ENCODE results near the gene CREB5.
A peak's percentile ranks its signal among the peaks of the same experiment; 100 is the strongest.

CREB5 gene

DNA sequence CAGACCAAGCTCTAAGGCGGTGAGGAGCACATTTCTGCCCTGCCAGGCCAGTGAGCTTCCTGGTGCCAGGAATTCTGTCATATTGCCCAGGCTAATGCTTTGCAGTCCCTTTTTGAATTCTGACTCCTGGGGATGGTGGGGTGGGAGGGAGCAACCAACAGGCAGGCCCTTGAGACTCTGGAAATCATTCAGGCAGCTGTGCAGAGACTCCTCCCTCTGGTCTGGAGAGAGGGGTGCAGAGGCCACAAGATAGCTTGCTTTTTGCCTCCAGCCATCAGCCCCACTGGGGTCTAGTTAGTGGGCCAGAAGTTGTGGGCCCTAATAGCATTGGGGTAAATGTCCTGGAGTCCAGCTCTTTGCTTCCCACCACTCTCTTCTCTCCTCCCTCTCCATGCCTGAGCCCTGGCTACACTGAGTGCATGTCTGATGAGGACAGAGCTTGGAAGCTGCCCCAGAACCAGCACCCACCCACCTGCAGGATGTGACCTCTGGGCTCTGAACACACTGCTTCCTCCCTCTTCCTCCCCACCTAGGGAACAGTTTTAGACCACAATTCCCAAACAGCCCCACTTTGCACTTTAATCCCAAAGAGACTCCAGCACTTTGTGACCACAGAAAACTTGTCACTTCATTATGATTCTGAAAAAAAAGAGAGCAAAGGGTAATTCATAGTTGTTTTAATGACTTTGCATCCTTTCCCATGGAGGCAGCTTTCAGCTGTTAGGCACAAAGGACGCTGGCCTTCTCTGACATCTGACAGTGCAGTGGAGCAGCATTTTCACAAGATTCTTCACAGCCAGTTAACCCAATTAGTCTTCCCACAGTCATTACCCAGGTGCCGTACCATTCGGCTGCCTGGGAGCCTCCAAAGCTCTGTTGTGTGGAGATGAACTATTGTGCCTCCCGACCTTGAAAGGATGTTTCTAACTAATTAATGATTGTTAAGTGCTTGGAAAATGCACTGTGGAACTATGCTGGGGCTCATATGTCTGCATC, 283.3 kb downstream of the CREB5 start:
- no peak for DNase-seq

DNA sequence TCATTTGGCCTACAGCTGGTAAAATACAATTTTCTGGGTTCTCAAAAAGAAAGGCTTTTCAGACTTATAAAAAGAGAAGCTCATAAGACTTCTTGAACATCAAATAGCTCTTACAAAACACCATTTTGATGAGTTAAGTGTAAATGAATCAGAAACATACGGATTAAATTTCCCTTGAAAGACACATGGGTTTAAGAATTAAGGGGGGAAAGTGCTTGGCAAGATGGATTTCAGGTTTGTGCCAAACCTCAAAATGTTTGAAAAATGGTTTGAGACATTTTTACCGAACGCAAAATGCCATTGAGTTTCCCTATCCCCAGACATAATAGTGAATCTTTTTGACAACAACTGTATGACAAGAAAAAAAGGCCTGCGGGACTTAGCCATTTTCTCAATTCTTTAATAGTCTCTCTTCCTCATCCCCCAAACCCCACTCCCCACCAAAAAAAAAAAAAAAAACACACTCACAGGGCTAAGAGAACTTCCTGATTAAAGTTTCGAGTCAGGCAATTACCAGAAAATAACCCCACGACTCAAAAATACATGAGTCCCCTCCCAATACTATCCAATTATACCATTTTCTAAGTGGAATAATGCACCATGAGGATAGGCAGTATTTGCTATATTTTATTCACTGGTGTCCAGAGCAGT, 285.7 kb downstream of the CREB5 start:
- no peak for DNase-seq

DNA sequence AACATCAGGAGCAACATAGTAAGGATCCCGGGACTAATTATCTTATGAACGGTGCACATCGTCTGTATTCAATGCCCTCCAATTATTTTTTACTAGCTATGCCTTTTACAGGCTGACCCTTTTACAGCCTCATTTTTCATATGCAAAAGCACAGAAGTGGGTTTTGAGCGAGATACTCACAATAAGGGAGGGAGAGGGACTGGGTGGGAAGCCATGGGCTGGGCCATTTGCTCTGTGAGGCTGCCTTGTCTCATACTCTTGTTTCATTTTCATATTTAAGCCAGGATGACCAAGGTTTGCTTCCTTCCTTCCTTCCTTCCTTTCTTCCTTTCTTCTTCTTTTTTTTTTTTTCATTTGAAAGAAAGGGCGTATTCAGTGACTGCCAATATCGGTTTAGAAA, 286.5 kb downstream of the CREB5 start:
- no peak for DNase-seq

DNA sequence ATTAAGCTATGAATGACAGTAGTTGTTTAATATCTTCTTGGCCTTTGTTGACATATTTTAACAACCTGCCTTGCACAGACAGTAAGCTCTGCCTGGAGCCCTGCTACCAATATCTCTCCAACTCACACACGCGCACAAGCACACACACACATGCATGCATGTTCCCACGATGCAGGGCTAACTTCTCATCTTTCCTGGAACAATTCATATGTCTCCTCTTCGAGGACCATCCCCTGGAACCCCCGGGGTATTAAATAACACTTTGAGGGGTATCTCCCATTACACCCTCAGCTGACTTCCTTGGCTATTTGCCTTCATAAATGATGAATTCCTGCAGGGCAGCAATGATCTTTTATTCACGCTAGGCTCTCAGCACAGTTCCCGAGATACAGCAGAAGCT, 287.8 kb downstream of the CREB5 start:
- no peak for DNase-seq

DNA sequence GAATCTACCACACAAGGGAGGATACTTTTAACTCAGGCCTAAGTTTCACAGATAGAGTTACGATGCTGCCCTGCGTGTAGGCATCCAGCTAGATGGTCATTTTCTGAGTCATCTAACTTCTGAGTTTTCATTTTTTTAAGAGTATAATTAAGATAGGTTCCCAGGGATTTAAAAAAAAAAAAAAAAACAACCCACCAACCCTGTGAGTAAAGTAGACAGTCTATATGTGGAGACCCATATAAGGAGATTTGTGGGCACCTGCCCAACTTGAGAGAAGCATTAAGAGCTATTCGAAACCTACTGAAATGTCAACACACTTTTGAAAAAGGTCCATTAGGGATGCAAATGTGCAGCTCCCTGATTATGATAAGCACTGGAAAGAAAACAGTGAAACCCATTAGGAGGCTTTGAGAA, 288.5 kb downstream of the CREB5 start:
- peak; percentile 19 for DNase-seq

DNA sequence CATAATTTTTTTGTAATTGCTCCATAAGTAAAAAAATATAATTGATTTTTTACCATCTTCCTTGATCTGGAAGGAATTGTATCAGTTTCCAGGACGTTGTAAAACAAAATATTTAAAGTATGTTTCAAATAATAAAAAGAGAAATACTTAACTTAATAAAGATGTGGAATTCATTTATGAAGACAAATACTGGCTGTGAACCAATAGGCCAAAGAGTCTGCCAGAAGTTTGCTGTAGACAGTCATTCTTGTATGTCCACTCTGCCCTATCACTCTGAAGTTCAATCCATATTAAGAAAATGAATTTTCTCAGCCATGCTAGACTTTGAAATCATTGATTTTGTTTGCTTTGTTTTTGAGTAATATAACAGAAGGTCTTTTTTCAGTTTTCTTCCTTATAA, 289.4 kb downstream of the CREB5 start:
- no peak for DNase-seq

DNA sequence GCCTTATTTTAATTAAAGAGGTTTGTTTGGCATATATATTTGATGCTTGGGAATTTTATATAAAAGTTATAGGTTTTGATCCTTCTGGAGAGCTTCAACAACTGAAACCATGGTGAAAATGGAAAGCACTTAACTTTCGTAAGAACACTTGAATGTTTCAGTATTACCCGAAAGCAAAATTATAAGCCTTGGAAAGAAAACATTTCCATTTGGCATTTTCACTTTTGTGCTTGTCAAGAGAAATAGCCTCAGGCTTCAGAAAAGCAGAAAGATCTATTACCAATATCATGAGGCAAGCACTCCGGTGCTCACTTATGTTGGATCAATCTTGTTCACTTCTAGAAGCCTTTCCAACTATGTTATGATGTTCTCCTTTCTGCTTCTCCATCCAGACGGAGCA, 289.9 kb downstream of the CREB5 start:
- DNase-seq = no peak

DNA sequence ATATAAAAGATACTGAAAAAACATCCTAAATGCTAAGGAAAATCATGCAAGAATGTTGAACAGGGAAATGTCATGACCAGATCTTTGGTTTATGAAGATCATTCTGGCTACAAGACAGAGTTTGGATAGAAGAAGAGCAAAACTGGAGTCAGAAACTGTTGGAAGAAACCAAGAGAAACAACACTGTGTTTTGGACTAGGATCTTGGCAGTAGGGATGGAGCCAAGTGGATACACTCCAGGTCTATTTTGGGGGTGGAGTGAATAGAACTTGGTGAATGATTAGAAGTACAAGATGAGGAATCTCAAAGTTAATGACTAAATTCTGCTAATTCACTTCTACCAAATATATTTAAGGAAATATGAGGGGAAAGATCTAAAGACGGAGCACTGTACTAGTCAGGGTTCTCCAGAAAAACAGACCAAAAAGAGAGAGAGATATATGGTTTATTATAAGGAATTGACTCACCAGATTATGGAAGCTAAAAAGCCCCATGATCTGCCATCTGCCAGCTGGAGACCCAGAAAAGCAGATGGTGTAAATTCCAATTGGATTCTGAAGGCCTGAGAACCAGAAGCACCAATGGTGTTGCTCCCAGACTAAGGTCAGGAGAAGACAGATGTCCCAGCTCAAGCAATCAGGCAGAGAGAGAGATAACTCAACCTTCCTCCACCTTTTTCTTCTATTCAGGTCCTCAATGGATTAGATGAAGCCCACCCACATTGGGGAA, 290.9 kb downstream of the CREB5 start:
- DNase-seq = no peak

DNA sequence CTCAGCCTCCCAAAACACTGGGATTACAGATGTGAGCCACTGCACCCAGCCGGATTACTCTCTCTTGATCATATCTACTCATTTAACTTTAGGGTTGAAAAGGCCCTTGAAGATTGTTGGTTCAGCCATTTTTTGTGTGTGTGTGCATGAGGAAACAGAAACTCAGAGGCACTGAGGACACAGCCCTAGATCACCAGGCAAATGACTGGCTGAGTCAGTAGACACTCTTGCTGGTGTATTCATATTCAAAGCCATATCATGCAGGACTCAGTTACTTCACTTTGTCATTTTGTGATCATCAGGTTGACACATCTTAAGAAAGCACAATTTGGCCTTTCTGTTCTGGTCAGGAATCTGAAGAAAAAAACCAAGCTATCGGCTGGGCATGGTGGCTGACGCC, 292.4 kb downstream of the CREB5 start:
- no peak for DNase-seq

DNA sequence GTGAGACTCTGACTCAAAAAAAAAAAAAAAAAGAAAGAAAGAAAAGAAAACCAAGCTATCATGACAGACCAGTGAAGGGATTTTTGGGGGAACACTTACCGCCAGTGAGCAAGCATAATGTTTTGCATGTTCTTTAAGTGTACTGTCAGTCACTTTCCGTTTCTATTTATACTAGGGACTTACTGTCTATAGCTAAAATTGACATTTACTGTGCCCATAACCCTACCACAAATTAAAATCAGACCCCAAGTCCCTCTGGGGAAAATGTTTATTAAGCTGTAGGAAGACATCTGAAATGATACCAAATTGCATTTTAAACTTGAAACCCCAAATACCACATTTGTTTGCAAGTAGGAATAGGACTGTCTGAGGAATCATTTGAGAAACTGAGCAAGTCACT, 293.0 kb downstream of the CREB5 start:
- DNase-seq = no peak

DNA sequence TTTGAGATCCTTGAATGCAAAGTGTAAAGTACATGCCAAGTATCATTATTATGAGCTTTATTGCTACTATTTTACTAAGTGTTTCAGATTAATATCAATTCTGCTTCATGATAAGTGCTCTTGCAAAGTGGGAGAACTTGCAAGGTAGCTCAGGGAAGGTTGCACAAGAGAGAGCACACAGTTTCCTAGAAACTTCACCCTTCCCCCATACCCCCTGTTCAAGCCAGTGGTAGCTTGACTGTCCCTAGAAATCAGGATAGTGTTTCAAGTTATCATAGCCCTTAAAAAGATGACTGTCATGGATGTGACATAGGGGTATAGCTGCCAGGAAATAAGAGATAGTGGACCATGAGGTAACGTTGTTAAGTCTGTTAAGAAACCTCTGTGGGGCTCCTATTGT, 294.3 kb downstream of the CREB5 start:
- no peak for DNase-seq

DNA sequence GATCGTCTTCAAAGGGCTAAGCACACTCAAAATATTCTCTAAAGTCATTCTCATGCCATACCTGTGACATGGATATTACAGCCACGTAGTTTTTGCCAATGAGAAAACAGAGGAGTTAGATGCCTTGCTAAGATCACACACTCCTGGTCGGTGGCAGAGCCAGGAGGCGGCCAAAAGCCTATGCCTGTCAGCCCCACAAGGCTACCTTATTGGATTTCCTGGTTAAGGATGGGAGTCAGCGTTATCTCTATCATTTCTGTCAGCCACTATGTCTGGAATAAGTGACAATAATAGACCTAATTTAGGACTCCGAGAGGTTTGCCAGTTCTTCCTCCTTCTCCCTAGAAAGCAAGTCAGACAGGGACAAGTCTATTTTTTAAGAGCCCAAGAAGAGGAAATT, 295.0 kb downstream of the CREB5 start:
- DNase-seq = no peak

DNA sequence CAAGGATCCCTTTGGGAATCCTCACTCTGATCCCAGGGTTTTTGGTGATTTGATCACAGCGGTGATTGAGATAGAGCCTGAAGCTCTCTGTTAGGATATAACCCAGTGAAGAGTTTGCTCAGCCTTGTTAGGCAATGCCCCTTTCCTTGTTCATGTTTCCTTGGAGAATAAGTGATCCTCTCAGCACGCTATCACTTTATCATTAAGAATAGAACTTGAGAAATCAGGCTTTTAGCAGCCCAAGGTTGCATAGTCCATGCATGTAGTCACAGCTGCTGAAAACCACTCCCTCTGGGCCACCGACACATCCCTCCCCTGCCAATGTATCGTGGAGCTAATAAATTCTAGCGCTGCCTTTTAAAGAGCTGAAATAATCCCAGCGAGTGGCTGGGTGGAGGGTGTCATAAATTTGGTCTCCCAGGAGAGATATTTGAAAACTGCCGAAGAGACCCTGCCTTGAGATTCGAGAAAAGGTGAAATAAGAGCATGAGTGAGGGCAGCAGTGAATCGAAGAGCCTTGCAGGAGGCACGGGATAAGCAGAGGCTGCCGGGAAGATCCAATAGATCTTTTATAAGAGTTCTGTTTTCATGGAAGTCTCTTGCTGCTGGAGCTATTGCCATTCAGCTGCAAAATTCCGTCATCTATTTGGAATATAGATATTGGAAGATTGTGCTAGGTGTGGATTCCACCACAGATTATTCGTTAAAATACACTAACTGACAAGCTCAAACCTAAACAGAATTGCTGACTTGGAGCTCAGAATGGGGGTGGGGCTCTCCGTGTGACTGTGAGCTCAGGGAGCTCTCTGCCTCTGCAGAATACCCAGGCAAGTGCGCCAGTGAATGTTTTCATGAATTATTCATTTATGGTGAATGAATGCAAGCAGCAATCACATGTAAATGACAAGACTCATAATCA, 296.0 kb downstream of the CREB5 start:
- DNase-seq = peak; percentile 15

DNA sequence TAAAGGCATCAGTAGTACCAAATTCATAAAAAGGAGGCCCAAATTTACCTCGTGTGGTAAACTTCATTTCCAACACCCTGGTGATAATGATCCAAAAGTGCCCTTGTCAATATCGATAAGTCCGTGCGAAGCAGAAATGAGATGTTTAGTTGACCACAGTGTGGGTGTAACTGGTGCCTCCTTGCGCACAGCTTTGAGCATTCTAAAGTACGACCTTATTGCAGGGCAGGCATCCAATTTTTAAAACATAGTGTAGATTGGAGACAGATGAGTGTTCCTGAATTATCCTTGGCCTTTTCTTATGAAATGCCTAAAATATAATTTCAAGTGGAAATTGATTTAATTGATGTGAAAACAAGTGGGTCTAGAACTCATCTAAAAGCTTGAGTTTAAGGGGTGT, 297.4 kb downstream of the CREB5 start:
- DNase-seq = no peak

DNA sequence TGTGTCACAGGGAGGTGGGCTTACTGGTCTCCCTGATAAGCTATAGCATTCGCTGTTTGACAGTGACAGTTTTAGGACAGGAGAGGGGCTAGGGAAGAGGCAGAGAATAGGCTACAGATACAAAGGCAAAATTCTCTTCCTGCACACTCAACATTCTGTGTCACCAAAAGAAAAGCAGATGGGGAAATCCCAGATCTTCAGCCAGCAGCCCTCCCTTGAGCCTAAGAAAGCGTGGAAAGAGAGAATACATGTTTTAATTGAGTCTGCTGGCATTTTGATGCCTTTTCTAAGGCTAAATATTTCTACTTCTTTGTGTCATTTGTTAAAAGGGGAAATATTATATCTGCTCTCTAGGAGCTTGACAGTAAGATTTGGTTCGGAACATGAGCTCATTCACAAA, 298.8 kb downstream of the CREB5 start:
- no peak for DNase-seq

DNA sequence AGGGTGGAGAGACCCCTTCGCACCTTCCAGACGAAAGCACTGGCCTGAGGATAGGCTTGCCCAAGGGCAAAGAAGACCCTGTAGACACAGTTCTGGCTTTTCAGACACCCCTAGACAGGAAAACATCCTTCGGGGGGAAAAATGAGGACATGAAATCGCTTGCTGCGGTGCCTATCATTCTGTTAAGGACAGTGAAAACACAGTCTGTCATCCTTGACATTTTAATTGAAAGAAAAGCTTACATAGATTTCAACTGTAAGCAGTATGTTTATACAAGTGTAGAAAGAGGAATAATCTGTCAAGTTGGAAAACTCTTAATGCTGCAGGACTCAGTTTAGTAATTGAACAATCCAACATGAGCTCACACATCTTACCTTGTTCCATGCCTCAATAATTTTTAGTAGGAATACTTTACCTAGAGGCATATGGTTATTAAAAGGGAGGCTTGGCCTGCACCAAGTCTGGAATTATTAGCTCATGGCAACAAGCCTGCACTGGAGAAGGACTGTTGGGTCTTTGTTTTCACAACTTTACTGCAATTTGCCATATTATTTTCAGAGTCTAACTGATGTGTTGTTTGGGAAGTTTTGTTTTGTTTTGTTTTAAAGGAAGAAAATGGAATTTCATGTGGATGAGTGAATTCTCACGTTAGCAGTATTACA, 302.3 kb downstream of the CREB5 start:
- no peak for DNase-seq

DNA sequence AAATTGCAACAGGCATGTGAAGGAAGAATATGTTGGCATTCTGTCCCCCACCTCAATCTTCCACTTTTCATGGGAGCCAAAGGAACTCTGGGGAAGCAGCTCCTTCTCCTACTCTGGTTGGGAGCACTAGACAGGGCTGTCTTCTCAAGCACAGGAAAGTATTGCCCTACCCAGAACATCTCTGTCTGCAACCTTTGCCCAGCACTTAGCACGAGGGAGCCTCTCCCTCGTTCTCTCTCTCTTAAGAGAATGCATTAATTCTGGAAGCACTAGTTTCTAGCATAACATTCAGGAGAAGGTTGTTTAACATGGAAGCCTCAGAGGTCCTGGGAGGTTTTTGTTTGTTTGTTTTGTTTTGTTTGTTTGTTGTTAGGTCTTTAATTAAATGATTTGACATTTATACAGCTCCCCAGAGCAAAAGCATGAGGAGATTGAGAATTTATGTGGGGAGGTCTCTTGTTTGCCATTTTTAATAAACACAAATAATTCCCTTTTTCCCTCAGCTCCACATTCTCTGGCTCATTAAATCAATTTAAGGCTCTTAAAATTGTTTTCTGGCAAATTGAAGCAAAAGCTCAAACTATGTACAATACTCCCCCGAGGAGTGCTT, 305.2 kb downstream of the CREB5 start:
- DNase-seq = no peak

DNA sequence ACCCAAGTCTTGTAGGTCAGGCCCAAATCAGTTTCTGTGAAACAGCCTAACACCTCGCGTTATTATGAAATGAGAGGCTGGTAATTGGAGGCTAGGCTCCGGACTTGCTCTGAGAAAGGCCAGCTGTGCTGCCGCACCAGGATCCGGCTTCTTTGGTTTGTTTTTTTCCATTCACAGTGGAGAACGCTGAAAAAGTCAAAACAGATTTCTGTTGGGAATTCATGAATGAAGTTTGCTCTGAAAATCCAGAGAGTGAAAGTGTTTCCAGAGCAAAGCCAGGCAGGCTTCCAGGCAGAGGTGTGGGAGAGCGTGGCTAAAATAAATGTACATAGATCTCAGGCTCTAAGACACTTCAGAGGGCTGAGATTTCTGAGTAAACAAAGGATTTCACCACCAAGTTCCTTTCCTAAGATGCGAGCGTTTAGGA, 305.8 kb downstream of the CREB5 start:
- no peak for DNase-seq

DNA sequence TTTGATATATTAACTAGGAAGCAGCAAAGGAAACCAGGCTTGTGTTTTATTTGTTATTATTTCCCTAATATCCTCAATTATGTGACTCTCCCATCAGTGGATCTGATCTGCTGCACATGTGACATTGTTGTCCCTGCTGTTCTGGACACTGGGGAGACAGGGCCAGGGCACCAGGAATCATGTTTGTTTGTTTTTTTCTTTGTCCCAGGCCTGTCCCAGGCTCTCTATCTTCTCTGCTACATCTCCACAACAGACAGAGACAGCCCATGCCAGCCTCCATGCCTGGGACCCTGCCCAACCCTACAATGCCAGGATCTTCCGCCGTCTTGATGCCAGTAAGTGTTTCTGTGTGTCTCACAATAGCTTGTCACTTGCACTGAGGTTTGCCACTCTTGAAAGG, 306.2 kb downstream of the CREB5 start:
- no peak for DNase-seq

DNA sequence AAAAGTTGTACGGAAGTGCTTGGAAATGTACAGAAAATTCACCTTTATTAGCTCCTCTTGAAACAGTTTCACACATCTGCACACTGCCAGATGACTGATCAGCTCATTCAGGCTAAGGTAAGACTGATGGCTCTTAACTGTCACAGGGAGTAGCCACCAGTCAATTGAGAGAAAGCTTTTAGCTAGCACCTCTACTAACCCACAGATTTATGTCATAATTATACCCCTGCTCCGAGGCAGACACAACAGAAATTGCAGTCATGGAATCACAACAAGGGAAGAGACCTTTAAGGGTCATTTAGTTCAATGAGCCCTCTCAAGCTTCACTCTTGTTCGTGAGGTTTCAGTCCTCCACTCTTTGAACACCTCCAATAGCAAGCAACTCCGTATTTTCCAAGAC, 310.4 kb downstream of the CREB5 start:
- DNase-seq = no peak

DNA sequence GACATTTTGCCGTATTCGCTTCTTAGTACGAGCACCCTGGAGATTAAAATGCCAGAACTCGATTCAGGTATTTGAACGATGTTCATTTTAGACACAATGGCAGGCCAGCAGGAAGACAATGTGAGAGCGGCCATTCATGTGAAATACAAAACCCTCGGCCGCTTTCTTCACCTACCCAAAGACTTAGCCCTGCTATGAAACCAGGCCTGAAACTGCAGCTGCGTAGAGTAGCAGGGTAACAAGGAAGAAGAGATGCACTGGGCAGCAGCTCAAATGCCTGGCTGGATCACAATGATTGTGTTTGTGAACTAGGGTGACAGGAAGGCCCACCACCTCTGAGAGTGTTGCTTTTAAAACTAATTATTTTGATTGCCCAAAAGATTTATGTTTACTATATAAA, 311.0 kb downstream of the CREB5 start:
- no peak for DNase-seq

DNA sequence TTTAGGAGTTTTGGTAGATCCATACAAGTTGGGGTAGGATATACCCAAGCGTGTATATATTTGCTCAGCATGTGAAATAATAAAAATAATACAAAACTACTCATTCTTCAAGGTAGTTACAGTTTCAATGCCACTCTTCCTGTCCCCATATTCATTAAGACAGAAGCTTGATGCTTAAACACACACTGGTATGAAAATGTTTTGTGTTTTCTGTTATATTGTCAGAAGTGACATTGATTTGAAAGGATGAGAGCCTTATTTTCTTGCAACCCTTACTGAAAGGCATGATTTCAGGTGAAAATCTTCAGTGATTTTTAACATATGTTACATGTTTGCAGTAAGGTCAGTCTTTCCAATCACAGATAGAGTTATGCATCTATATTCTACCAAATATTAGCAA, 312.2 kb downstream of the CREB5 start:
- DNase-seq = no peak

Measured in EL (cell line).